Mesenchymal stem cell (in vitro differentiated cells and primary cell): Measurements from ENCODE around the gene SMC1A.
A peak's percentile ranks its signal among the peaks of the same experiment; 100 is the strongest.

Source experiments
- DNase-seq: peaks from one replicate; pipeline ENCODE4 v3.0.0-alpha.2; 2013
- H2AFZ ChIP-seq: one replicate; pipeline ENCODE4 v1.6.1; 2013; ENCODE audit warnings: low read depth, mild to moderate bottlenecking, control low read depth, inconsistent platforms, low read length, moderate library complexity
- H2AK5ac ChIP-seq: 2 replicates; pipeline ENCODE4 v1.6.1; 2013; ENCODE audit warnings: low read length, moderate library complexity, mild to moderate bottlenecking, inconsistent platforms; ENCODE audit not compliant: severe bottlenecking
- H2BK120ac ChIP-seq: one replicate; pipeline ENCODE4 v1.6.1; 2013; ENCODE audit warnings: low read depth, mild to moderate bottlenecking, inconsistent platforms, low read length, moderate library complexity
- H2BK12ac ChIP-seq, 2 experiments: one replicate each; pipeline ENCODE4 v1.6.1; 2013; ENCODE audit warnings: inconsistent platforms in 2 of 2, low read length in 2 of 2, mild to moderate bottlenecking in 2 of 2, moderate library complexity in 2 of 2, control low read depth in 1 of 2
- H2BK15ac ChIP-seq: one replicate; pipeline ENCODE4 v1.6.1; 2013; ENCODE audit warnings: mild to moderate bottlenecking, low read depth, inconsistent platforms; ENCODE audit not compliant: poor library complexity, severe bottlenecking
- H2BK5ac ChIP-seq: 2 replicates; pipeline ENCODE4 v1.6.1; 2013; ENCODE audit warnings: low read depth, mild to moderate bottlenecking, low read length, control low read depth, inconsistent platforms; ENCODE audit not compliant: poor library complexity, severe bottlenecking
- H3K14ac ChIP-seq, 2 experiments: one replicate each; pipeline ENCODE4 v1.6.1; 2013; ENCODE audit warnings: inconsistent platforms in 2 of 2, low read length in 2 of 2, control low read depth in 1 of 2, mild to moderate bottlenecking in 1 of 2, moderate library complexity in 1 of 2
- H3K18ac ChIP-seq, 2 experiments: one replicate each; pipeline ENCODE4 v1.6.1; 2013; ENCODE audit warnings: inconsistent platforms in 2 of 2, low read length in 2 of 2, control low read depth in 1 of 2, low read depth in 1 of 2, mild to moderate bottlenecking in 1 of 2
- H3K23ac ChIP-seq, 2 experiments: one replicate each; pipeline ENCODE4 v1.6.1; 2013; ENCODE audit warnings: inconsistent platforms in 2 of 2, low read length in 2 of 2, mild to moderate bottlenecking in 2 of 2, moderate library complexity in 2 of 2, control low read depth in 1 of 2
- H3K27ac ChIP-seq: 2 replicates; pipeline ENCODE4 v1.5.1; 2013; ENCODE audit warnings: mild to moderate bottlenecking, moderate library complexity, low read length, control low read depth, inconsistent platforms; ENCODE audit not compliant: poor library complexity, severe bottlenecking
- H3K27me3 ChIP-seq, 2 experiments: 2 replicates each; pipeline versions ENCODE4 v1.6.1 to v1.7.0; 2013; ENCODE audit warnings: low read length in 2 of 2, mild to moderate bottlenecking in 2 of 2, moderate library complexity in 2 of 2, control low read depth in 1 of 2, inconsistent platforms in 1 of 2; ENCODE audit not compliant: control insufficient read depth in 1 of 2, insufficient read depth in 1 of 2
- H3K36me3 ChIP-seq, 2 experiments: 2 replicates each; pipeline versions ENCODE4 v1.6.1 to v1.7.0; 2013; ENCODE audit warnings: low read length in 2 of 2, control low read depth in 1 of 2, inconsistent platforms in 1 of 2, low read depth in 1 of 2, mild to moderate bottlenecking in 1 of 2; ENCODE audit not compliant: insufficient read depth in 2 of 2, control insufficient read depth in 1 of 2
- H3K4ac ChIP-seq, 2 experiments: one replicate each; pipeline ENCODE4 v1.6.1; 2013; ENCODE audit warnings: inconsistent platforms in 2 of 2, low read length in 2 of 2, mild to moderate bottlenecking in 2 of 2, moderate library complexity in 2 of 2, control low read depth in 1 of 2, low read depth in 1 of 2
- H3K4me1 ChIP-seq: 2 replicates; pipeline ENCODE4 v1.6.1; 2013; ENCODE audit warnings: low read depth, low read length, control low read depth; ENCODE audit not compliant: control insufficient read depth, insufficient read depth
- H3K4me2 ChIP-seq: 2 replicates; pipeline ENCODE4 v1.6.1; 2013; ENCODE audit warnings: low read length, mild to moderate bottlenecking, inconsistent platforms; ENCODE audit not compliant: poor library complexity, severe bottlenecking
- H3K4me3 ChIP-seq, 2 experiments: 2 replicates each; pipeline versions ENCODE4 v1.5.1 to v1.7.0; 2013; ENCODE audit warnings: low read length in 2 of 2, mild to moderate bottlenecking in 2 of 2, control low read depth in 1 of 2, low read depth in 1 of 2; ENCODE audit not compliant: insufficient read depth in 1 of 2
- H3K79me1 ChIP-seq: replicated peaks from 2 replicates; pipeline ENCODE4 v1.6.1; 2013; ENCODE audit warnings: mild to moderate bottlenecking, control low read depth, low read length, inconsistent platforms; ENCODE audit not compliant: poor library complexity, severe bottlenecking
- H3K9ac ChIP-seq: 2 replicates; pipeline ENCODE4 v1.7.0; 2013; ENCODE audit warnings: mild to moderate bottlenecking, low read length, moderate library complexity
- H3K9me3 ChIP-seq: 2 replicates; pipeline ENCODE4 v1.7.0; 2013; ENCODE audit warnings: mild to moderate bottlenecking, low read length; ENCODE audit not compliant: control insufficient read depth
- H4K8ac ChIP-seq: one replicate; pipeline ENCODE4 v1.6.1; 2013; ENCODE audit warnings: inconsistent platforms, mild to moderate bottlenecking, low read length, moderate library complexity
- H4K91ac ChIP-seq: one replicate; pipeline ENCODE4 v1.6.1; 2013; ENCODE audit warnings: mild to moderate bottlenecking, low read length, inconsistent platforms
- WGBS: methylation state at CpG from one replicate; pipeline ENCODE4 v1.1.7; 2013; ENCODE audit warnings: mixed read lengths; 5-methylcytosine and 5-hydroxymethylcytosine counted together

Gene SMC1A

GRCh38 chrX:53456254-53456653 lies 33.8 kb upstream of the SMC1A start:
- H2BK12ac ChIP-seq = no peak overlapping the region
- no peak overlapping the region for H4K8ac ChIP-seq
- no peaks in the 10 kb centered on the region for H3K9me3 ChIP-seq
- H3K4ac ChIP-seq = no peak overlapping the region
- H2BK15ac ChIP-seq = no peak overlapping the region
- no peak overlapping the region for H2BK120ac ChIP-seq
- H4K91ac ChIP-seq = no peak overlapping the region
- H2AK5ac ChIP-seq = no peak overlapping the region
- no peaks in the 10 kb centered on the region for H3K36me3 ChIP-seq
- WGBS = 36% methylated on average over 2 of the region's 3 CpGs
- H3K27me3 ChIP-seq = peaks cover 0 to 18% of the 10 kb centered on the region in 2 experiments
- H3K4me3 ChIP-seq = no peak overlapping the region
- peak; percentile 75 for DNase-seq
- no peak overlapping the region for H3K27ac ChIP-seq
- no peak overlapping the region for H3K18ac ChIP-seq
- H3K4me2 ChIP-seq = no peak overlapping the region
- no peak overlapping the region for H2AFZ ChIP-seq
- H3K79me1 ChIP-seq = no peaks in the 10 kb centered on the region
- no peak overlapping the region for H3K23ac ChIP-seq
- no peak overlapping the region for H2BK5ac ChIP-seq
- no peak overlapping the region for H3K14ac ChIP-seq
- H3K9ac ChIP-seq = peak overlapping the region; percentile 13
- H3K4me1 ChIP-seq = no peaks in the 10 kb centered on the region

DNA sequence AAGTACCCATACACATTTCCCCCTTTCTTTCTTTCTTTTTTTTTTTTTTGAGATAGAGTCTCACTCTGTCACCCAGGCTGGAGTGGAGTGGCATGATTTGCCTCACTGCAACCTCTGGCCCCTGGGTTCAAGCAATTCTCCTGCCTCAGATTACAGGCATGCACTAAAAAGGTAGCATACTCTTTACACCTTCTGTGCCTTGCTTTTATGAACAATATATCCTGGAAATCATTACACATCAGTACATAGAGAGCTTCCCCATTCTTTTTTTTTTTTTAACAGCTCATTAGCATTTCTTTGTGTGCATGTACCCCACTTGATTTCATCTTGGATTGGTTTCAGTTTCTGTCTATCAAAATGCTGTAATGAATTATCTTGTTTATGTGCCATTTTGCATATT lies 30.4 kb upstream of the SMC1A start:
- Histone ChIP-seq H2BK12ac (no peak overlapping the region), H3K23ac (no peak overlapping the region), H4K91ac (no peak overlapping the region), H4K8ac (no peak overlapping the region), H2BK15ac (no peak overlapping the region), H2AFZ (no peak overlapping the region), H2BK5ac (no peak overlapping the region), H3K4ac (no peak overlapping the region), H2BK120ac (no peak overlapping the region), H2AK5ac (no peak overlapping the region), H3K4me1 (no peaks in the 10 kb centered on the region), H3K4me3 (no peak overlapping the region), H3K79me1 (no peaks in the 10 kb centered on the region), H3K9ac (no peak overlapping the region), H3K18ac (no peak overlapping the region), H3K27ac (no peak overlapping the region), H3K36me3 (no peaks in the 10 kb centered on the region), H3K9me3 (no peaks in the 10 kb centered on the region), H3K4me2 (no peak overlapping the region), H3K27me3 (peaks cover 0 to 22% of the 10 kb centered on the region in 2 experiments), H3K14ac (no peak overlapping the region)
- no peak for DNase-seq

DNA sequence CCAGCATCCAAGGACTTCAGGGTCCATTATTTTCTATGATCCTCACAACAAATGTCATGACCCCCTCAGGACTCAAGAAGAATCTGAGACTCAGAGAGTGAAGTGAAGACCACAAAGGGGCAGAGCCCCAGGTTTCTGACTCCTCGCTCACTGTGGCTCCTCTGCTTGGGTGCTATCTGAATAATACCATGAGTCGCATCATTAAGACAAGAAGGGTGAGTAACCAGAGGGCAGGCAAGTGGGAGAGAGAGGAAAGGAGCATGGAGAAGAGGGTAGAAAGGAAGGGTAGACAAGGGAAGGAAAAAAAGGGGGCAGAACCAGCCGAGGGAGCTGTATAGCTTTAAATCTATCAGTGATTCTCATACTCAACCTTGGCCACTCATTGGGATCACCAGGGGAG lies 27.2 kb upstream of the SMC1A start:
- H2BK5ac ChIP-seq = no peak overlapping the region
- H3K4ac ChIP-seq = no peak overlapping the region
- H4K91ac ChIP-seq = no peak overlapping the region
- peaks cover 0 to 23% of the 10 kb centered on the region in 2 experiments for H3K27me3 ChIP-seq
- H2BK120ac ChIP-seq = no peak overlapping the region
- H4K8ac ChIP-seq = no peak overlapping the region
- H2BK15ac ChIP-seq = no peak overlapping the region
- no peaks in the 10 kb centered on the region for H3K36me3 ChIP-seq
- H3K4me2 ChIP-seq = no peak overlapping the region
- no peak overlapping the region for H3K18ac ChIP-seq
- WGBS = 56% methylated on average over 2 of the region's 3 CpGs
- no peak overlapping the region for H2BK12ac ChIP-seq
- no peaks in the 10 kb centered on the region for H3K4me1 ChIP-seq
- H3K9me3 ChIP-seq = no peaks in the 10 kb centered on the region
- DNase-seq = no peak
- H3K14ac ChIP-seq = no peak overlapping the region
- no peak overlapping the region for H3K27ac ChIP-seq
- H2AFZ ChIP-seq = no peak overlapping the region
- H3K9ac ChIP-seq = no peak overlapping the region
- H3K4me3 ChIP-seq = no peak overlapping the region
- H3K79me1 ChIP-seq = no peaks in the 10 kb centered on the region
- no peak overlapping the region for H2AK5ac ChIP-seq
- H3K23ac ChIP-seq = no peak overlapping the region

GRCh38 chrX:53447441-53447840 lies 25.0 kb upstream of the SMC1A start:
- Histone ChIP-seq H4K91ac (no peak overlapping the region), H3K9me3 (no peaks in the 10 kb centered on the region), H2AK5ac (no peak overlapping the region), H2BK12ac (no peak overlapping the region), H2BK15ac (no peak overlapping the region), H3K4me2 (no peak overlapping the region), H4K8ac (no peak overlapping the region), H3K36me3 (no peaks in the 10 kb centered on the region), H2BK120ac (no peak overlapping the region), H3K4ac (no peak overlapping the region), H3K27ac (no peak overlapping the region), H3K27me3 (peaks cover 0 to 20% of the 10 kb centered on the region in 2 experiments), H3K9ac (no peak overlapping the region), H3K18ac (no peak overlapping the region), H3K4me1 (no peaks in the 10 kb centered on the region), H3K79me1 (no peaks in the 10 kb centered on the region), H2AFZ (no peak overlapping the region), H3K23ac (no peak overlapping the region), H2BK5ac (no peak overlapping the region), H3K4me3 (no peak overlapping the region), H3K14ac (no peak overlapping the region)
- DNase-seq = no peak
- WGBS = 100% methylated on average over 1 of the region's 2 CpGs
